Iris pigment epithelial cell (primary cell): ENCODE measurements around the gene LCN15.
A peak's percentile ranks its signal among the peaks of the same experiment; 100 is the strongest.
"Not testable (repeated sequence)": the region's sequence is repeated elsewhere in the genome, so short reads cannot be mapped to it uniquely, and the experiment has no call there.

Source experiments
- DNase-seq: peaks from one replicate; pipeline ENCODE4 v3.0.0-alpha.2; 2011; ENCODE audit warnings: low read depth

Gene LCN15

GRCh38 chr9:136794281-136794999, 30.1 kb upstream of the LCN15 start:
- no peak for DNase-seq

GRCh38 chr9:136793086-136793946, 29.0 kb upstream of the LCN15 start:
- DNase-seq = peak; percentile 21

- DNase-seq = no peak
Measured at GRCh38 chr9:136792321-136793085, 28.2 kb upstream of the LCN15 start.

GRCh38 chr9:136791516-136792276, 27.4 kb upstream of the LCN15 start:
- DNase-seq = no peak

GRCh38 chr9:136790640-136791515, 26.6 kb upstream of the LCN15 start, which contains the start of gene TMEM141:
Gene TMEM141 (plus strand): TSS chr9:136791344. CDS start chr9:136791371, 27 bp downstream.
- peak; percentile 99 for DNase-seq

- no peak for DNase-seq
Measured at GRCh38 chr9:136789523-136789937, 25.2 kb upstream of the LCN15 start.

GRCh38 chr9:136788644-136789522, 24.6 kb upstream of the LCN15 start:
- DNase-seq = not testable (repeated sequence)

- peak; percentile 32 for DNase-seq
Measured at GRCh38 chr9:136787690-136788400, 23.5 kb upstream of the LCN15 start.

GRCh38 chr9:136786983-136787382, 22.7 kb upstream of the LCN15 start:
- not testable (repeated sequence) for DNase-seq

GRCh38 chr9:136786451-136786850, 22.1 kb upstream of the LCN15 start:
- DNase-seq = no peak

- DNase-seq = not testable (repeated sequence)
Measured at GRCh38 chr9:136785565-136786355, 21.4 kb upstream of the LCN15 start.

- no peak for DNase-seq
Measured at GRCh38 chr9:136784997-136785361, 20.7 kb upstream of the LCN15 start.

- no peak for DNase-seq
Measured at GRCh38 chr9:136784249-136784996, 20.1 kb upstream of the LCN15 start.

- DNase-seq = no peak
Measured at GRCh38 chr9:136782452-136782851, 18.1 kb upstream of the LCN15 start.

GRCh38 chr9:136779808-136780207, 15.5 kb upstream of the LCN15 start:
- no peak for DNase-seq

- DNase-seq = no peak
Measured at GRCh38 chr9:136777359-136777758, 13.0 kb upstream of the LCN15 start.

GRCh38 chr9:136776947-136777346, 12.6 kb upstream of the LCN15 start:
- DNase-seq = no peak
